Colon (tissue), 2 donors: ENCODE measurements around the gene EPO.

Experiments used
- FAIRE-seq: peaks from 2 replicates; lab custom pipeline; 2012; peaks lifted over from hg19 to GRCh38; lab: Jason Lieb, UNC
- donor health status: control.
- donor health status: control.

EPO gene

GRCh38 chr7:100720279-100720670 is at the start of gene EPO:
EPO (plus strand) TSS chr7:100720468; CDS start chr7:100720981, 513 bp downstream.
- no peak for FAIRE-seq

DNA sequence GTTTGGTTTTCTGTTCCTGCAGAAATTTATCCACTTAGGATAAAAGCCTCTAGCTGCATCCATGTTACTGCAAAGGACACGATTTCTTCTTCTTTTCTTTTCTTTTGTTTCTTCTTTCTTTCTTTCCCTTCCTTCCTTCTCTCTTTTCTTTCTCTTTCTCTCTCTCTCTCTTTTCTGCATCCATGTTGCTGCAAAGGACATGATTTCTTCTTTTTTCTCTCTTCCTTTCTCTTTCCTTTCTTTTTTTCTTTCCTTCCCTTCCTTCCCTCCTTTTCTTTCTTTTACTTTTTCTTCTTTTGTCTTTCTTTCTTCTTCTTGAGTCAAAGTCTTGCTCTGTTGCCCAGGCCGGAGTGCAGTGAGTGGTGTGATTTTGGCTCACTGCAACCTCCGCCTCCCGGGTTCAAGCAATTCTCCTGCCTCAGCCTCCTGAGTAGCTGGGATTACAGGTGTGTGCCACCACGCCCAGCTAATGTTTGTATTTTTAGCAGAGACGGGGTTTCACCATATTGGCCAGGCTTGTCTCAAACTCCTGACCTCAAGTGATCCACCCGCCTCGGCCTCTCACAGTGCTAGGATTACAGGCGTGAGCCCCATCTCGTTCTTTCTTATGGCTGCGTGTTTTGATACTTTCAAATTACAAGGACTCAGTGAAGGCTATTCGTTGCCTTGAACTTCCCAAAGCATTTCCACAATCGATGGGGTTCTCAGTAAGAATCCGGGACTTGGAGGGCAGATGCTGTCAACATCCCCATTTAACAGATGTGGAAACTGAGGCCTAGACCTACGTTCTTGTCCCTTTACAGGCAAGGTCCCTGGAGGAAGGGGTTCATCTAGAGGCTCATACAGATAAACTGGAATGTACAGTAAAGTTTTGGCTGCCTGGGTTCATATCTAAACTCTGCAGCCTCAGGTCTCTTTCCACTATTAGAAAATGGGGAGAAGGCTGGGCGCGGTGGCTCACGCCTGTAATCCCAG is 48.6 kb upstream of the EPO start:
- FAIRE-seq, result no peak

DNA sequence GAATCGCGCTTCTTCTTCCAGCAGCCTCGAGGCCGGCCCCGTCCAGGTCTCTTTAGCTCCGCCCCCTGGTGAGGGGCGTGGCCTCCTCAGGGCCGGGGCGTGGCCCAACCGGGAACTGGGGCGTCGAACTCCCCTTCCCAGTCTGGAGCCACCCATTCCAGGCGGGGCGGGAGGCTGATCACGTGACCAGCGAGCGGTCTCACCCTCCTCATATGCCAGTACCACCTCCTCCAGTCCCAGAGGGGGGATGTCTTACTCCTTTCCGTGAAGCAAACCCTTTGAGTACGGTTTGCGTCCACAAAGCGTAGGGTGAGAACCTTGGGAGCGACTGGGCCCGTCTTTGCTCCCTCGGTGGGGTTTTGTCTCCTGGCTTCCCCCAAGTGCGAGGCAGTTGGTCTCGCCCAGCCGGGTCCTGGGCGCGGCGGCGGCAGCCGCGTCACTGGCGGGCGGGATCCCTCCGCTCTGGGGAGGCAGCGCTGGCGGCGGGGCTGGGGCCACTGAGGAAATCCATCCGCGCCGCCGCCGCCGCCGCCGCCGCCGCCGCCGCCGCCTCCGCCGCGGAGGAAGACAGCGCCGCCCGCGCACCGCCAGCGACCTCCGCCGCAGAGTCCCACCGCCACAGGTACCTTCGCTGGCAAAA is 46.8 kb upstream of the EPO start, which contains the start of gene GNB2:
Gene GNB2 (plus strand): TSS at position 439 of the 640 bp plus-strand sequence. CDS start 2,526 bp downstream, outside the sequence.
- no peak for FAIRE-seq

GRCh38 chr7:100673942-100674410 is 46.3 kb upstream of the EPO start:
- no peak for FAIRE-seq

DNA sequence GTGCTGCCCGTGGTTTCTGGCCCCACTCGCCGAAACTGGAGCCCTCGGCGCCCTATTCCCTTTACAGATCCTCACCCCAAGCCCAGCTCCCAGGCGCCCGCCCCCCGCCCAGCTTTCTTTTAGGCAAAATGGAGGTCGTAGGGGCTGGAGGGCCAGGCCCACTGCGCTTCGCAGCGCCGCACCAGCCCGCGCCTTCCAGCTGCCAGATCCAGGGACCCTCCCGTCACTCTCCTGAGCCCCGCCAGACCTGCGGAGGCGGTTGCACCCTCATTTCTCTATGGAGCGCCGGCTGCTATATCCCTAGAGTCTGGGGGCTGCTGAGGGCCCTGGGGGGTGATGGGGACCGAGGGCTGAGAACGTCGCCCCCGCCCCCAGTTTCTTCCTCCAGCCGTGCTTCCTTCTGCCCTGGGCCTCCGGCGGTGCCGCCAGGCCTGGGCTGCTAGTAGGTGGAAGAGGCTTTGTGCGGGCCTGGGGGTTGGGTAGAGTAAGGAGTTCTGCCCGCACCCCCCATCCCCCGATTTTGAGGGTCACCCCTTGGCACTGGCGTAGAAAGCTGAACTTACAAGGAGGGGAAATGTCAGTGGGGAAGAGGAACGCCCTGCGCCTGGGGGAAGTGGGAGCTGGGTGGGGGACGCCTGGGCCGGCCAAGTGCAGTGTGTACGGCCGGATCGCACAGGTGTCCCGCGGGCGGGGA is 45.7 kb upstream of the EPO start:
- FAIRE-seq, result no peak

GRCh38 chr7:100675105-100675451 is 45.2 kb upstream of the EPO start:
- FAIRE-seq, result no peak

DNA sequence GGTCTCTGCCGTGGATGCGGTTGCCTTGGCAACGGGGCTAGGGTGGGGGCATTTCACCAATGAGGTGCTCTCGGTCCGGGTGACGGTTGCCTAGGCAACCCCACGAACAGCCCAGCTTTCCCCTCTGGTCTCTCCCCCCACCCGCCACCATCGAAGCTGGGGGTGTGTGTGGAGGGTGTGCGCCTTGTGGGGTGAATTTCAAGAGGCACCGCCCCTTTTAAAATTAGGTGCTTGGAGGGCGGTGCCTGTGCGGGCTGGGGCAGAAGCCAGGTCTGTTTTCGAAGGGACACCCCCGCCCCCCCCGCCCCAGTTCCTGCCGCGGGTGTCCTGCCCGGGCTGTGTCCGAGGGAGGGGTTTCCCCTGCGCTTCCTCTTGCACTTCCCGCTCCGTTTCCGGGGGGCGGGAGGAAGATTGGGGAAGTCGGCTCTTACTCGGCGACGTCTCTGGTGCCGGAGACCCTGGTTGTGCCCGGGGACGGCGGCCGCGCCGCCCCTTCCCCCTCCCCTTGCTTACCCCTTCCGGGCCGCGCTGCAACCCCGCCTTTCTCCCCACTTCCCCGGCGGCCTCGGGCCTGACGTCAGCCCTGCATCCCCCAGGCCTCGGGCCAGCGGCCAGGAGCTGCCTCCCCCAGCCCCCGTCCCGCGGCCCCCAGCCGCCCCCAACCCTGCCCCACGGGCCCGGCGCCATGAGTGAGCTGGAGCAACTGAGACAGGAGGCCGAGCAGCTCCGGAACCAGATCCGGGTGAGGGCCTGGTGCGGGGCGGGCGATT is 44.5 kb upstream of the EPO start:
- FAIRE-seq, result no peak

DNA sequence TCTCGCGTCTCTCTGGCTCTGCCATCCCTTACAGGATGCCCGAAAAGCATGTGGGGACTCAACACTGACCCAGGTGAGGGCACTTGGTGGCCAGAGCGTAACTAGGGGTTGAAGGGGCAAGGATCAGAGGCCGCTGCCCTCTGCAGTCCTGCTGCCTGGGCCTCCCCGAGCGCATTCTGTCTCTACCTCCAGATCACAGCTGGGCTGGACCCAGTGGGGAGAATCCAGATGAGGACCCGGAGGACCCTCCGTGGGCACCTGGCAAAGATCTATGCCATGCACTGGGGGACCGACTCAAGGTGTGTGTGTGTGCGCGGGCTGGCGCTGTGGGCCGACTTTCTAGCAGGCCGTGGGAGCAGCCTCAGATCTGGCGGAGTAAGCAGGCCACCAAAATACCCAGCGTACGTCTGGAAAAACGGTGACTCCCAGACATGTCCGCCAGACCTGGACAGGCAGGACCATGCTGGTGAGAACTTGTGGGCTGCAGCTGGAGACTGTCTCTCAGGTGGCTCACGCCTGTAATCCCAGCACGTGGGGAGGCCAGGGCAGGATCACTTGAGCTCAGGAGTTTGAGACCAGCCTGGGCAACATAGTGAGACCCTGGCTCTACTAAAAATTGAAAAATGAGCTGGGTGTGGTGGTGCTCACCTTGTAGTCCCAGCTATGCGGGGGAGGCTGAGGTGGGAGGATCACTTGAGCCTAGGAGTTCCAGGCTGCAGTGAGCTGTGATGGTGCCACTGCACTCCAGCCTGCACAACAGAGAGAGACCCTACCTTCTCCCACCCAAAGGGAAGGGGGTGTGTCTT is 43.6 kb upstream of the EPO start:
- no peak for FAIRE-seq

DNA sequence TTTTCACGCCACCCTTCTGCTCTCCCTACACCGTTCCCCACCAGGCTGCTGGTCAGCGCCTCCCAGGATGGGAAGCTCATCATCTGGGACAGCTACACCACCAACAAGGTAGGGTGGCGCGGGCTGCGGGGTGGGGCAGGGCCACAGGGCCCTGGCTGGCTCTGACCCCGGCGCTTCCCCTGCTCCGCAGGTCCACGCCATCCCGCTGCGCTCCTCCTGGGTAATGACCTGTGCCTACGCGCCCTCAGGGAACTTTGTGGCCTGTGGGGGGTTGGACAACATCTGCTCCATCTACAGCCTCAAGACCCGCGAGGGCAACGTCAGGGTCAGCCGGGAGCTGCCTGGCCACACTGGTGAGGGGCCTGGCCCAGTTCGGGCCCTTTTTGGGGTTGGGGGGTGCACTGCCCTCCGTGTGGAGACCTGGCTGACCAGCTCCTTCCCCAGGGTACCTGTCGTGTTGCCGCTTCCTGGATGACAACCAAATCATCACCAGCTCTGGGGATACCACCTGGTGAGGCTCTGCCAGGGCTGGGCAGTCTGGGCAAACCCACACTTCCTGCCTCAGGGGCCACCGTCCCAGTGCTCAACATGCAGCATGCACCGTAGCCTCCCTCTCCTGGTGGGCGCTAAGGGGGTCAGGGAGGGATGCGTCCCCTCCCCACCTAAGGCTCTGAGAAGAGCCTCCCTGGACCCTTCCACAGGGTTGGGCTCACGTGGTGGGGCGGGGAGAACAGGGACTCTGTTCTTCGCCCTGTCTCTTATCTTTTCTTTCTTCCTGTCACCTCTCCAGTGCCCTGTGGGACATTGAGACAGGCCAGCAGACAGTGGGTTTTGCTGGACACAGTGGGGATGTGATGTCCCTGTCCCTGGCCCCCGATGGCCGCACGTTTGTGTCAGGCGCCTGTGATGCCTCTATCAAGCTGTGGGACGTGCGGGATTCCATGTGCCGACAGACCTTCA is 42.7 kb upstream of the EPO start:
- no peak for FAIRE-seq

DNA sequence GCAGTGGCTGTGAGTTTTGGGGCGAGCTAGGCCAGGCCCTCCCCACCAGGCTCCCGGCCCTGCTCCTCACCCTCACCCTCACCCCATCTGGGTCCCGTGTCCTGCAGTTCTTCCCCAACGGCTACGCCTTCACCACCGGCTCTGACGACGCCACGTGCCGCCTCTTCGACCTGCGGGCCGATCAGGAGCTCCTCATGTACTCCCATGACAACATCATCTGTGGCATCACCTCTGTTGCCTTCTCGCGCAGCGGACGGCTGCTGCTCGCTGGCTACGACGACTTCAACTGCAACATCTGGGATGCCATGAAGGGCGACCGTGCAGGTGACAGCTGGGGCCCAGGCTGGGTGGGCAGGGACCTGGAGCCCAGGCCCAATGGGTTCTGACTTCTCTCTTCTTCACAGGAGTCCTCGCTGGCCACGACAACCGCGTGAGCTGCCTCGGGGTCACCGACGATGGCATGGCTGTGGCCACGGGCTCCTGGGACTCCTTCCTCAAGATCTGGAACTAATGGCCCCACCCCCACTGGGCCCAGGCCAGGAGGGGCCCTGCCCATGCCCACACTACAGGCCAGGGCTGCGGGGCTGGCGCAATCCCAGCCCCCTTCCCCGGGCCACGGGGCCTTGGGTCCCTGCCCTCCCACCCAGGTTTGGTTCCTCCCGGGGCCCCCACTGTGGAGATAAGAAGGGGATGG is 41.8 kb upstream of the EPO start:
- no peak for FAIRE-seq

DNA sequence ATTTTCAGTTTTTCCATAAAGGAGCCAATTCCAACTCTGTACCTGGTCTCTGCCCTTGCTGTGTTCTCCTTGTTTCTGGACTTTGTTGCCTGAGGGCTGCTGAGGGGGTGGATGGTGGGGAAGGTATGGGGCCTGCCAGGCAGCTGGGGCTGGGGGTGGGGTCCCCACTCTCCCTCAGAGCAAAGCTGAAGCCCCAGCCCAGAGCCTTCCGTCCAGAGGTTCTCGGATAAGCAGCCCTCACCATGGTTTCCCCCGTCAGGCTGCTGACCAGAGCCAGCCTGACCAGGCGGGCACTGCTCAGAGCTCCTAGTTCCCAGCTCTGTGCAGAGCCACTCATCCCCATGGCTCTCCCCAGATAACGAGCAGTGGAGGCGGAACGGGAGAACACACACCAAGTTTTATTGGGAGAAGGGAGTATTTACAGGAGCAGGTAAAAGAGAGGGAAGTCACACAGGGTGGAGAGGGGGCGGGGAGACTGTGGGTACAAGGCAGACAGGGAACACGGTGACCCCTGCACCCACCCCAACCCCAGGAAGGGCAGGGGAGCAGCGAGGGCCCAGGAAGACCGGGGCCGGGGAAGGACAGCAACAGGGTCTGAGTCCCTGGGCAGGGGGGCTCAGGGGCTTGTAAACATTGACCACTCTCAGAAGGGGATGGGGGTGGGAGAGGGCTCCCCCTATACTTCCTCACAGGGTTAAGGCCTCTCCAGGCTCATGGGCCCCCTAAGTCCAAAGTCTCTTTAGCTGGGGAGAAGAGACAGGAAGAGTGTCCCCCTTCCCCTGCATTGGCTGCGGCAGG is 40.9 kb upstream of the EPO start:
- no peak for FAIRE-seq

- FAIRE-seq, result no peak
Measured at GRCh38 chr7:100679927-100680575, 40.2 kb upstream of the EPO start.

- no peak for FAIRE-seq
Measured at GRCh38 chr7:100680576-100681271, 39.5 kb upstream of the EPO start.

DNA sequence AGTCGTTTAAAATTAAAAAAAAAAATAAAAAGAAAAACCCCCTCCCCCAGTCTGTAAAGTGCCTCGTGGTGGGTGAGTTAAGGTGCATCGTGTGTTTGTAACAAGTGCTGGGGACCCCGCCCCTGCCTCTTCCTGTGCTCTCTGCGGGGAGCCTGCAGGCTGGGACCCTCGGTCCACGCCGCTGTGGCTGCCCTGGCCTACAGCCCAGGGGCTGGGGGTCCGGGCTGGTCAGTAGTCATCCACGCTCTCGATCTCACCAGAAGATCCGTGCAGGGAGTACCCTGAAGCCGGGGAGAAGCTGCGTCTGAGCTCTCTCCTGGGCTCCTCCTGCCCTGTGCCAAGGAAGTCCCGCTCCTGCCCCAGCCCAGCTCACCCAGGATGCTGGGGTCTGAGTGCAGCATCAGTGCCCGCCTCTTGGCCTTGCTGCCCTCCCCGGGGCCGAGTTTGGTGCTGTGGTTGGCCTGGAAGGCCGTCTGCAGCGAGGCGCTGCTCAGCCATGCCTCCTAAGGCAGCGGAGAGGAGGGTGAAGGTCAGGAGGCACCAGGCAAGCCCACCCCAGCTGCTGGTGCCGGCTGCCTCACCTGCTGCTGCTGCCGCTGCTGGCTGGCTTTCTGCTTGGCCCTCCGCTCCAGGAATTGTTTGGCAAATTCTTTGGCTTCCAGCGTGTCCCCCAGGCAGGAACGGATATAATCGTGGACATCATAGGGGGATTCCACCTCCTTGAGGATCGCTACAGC is 38.6 kb upstream of the EPO start:
- FAIRE-seq, result no peak

DNA sequence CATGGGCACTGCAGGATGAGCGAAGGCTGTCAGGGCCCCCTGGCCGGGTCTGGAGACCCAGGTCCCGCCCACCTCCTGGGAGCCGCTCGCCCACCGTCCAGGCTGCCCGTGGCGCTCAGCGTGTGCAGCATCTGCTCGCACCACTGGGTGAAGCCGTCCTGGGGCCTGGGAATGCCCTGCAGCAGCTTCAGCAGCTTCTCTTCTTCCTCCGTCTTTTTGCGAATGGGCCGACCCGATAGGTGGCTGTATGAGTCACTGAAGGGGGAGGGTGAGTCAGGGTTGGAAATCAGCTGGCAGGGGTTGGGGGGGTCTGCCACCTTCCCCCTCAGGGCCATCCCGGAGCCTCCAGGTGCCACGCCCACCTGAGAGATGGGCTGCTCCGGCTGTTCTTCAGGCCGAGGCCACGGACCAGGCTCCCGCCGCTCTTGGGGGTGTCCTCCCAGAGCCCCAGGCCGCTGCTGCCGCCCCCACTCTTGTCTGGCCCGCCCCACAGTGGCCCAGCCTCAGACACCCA is 38.0 kb upstream of the EPO start:
- FAIRE-seq, result no peak

GRCh38 chr7:100682991-100683658 is 37.1 kb upstream of the EPO start:
- no peak for FAIRE-seq
